Activated B cell treated with CpG ODN at 0.5 μM for 24 hours (primary cell): ENCODE results near the gene MMS19. TPM values are rescaled to one million over a fixed set of nuclear protein-coding genes. Genes with fewer than 3 reads are reported as not detected.

Experiments
- ATAC-seq: fragments of 200-7000 bp; cut with Tn5 transposase; one replicate; pipeline ENCODE4 v1.10.0; 2021; ENCODE audit warnings: low read depth, mild to moderate bottlenecking, moderate library complexity
- CTCF ChIA-PET: fragments of 350-600 bp; sonication (Branson Sonifier 250); formaldehyde crosslinking; loops from one replicate; lab custom pipeline; 2021; ENCODE audit warnings: antibody characterized with exemption; lab: Charles Lee
- POLR2A ChIA-PET: fragments of 350-600 bp; sonication (Branson Sonifier 250); formaldehyde crosslinking; loops from one replicate; lab custom pipeline; 2021; ENCODE audit warnings: antibody characterized with exemption; lab: Charles Lee
- DNase-seq: peaks from one replicate; pipeline ENCODE4 v3.0.0; 2022
- H3K27ac Mint-ChIP-seq: one replicate; pipeline ENCODE4 v1.8.0; 2020; ENCODE audit warnings: mixed read lengths
- H3K27me3 Mint-ChIP-seq: one replicate; pipeline ENCODE4 v1.8.0; 2021; ENCODE audit warnings: mixed read lengths
- H3K36me3 Mint-ChIP-seq: one replicate; pipeline ENCODE4 v1.8.0; 2021; ENCODE audit warnings: low read depth, mixed read lengths
- H3K4me1 Mint-ChIP-seq: one replicate; pipeline ENCODE4 v1.8.0; 2021; ENCODE audit warnings: mixed read lengths
- H3K4me3 Mint-ChIP-seq: one replicate; pipeline ENCODE4 v1.8.0; 2020; ENCODE audit warnings: mild to moderate bottlenecking, mixed read lengths
- H3K9me3 Mint-ChIP-seq: one replicate; pipeline ENCODE4 v1.8.0; 2020; ENCODE audit warnings: mixed read lengths
- intact Hi-C: fragments of 100-400 bp; cut with micrococcal nuclease; formaldehyde crosslinking; loops from one replicate; pipeline ENCODE4 v1.15.1; 2024
- total RNA-seq: library from RNA; stranded (reverse); gene quantifications from 2 replicates; pipeline ENCODE4 v1.2.3, GENCODE V29; 2022
- TF ChIP-seq, protein P1 (sequence below): fragments of 200-600 bp; IDR thresholded peaks from one replicate; pipeline ENCODE4 v1.8.0; 2022; ENCODE audit warnings: antibody characterized with exemption, mild to moderate bottlenecking

Gene MMS19
- total RNA-seq, 1 donor from 2014 or later: 89.2 TPM

GRCh38 chr10:97412891-97413304 is 85.3 kb downstream of the MMS19 start:
- ChIA-PET POLR2A (interaction anchor here (0.7 to 1.7 kb wide), 2 partner anchors 8 to 10 kb away, joined by 4 to 7 read pairs; no protein-coding TSS in a partner anchor), CTCF (interaction anchor here (1.0 kb wide), 1 partner anchor 141 kb away, joined by 3 read pairs; no protein-coding TSS in a partner anchor)
- no peaks in the 10 kb centered on the region for H3K9me3 Mint-ChIP-seq
- intact Hi-C loops: no loop called here
- TF ChIP-seq, protein P1, sequence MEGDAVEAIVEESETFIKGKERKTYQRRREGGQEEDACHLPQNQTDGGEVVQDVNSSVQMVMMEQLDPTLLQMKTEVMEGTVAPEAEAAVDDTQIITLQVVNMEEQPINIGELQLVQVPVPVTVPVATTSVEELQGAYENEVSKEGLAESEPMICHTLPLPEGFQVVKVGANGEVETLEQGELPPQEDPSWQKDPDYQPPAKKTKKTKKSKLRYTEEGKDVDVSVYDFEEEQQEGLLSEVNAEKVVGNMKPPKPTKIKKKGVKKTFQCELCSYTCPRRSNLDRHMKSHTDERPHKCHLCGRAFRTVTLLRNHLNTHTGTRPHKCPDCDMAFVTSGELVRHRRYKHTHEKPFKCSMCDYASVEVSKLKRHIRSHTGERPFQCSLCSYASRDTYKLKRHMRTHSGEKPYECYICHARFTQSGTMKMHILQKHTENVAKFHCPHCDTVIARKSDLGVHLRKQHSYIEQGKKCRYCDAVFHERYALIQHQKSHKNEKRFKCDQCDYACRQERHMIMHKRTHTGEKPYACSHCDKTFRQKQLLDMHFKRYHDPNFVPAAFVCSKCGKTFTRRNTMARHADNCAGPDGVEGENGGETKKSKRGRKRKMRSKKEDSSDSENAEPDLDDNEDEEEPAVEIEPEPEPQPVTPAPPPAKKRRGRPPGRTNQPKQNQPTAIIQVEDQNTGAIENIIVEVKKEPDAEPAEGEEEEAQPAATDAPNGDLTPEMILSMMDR: no peak
- no peaks in the 10 kb centered on the region for H3K36me3 Mint-ChIP-seq
- DNase-seq: no peak
- no peaks in the 10 kb centered on the region for H3K27me3 Mint-ChIP-seq
- H3K4me1 Mint-ChIP-seq: peaks cover 13% of the 10 kb centered on the region
- no peak overlapping the region for H3K27ac Mint-ChIP-seq
- no peak overlapping the region for H3K4me3 Mint-ChIP-seq
- no peak for ATAC-seq

GRCh38 chr10:97411406-97411805 is 86.8 kb downstream of the MMS19 start:
- DNase-seq: no peak
- Mint-ChIP-seq H3K4me3 (no peak overlapping the region), H3K27ac (no peak overlapping the region), H3K4me1 (peaks cover 12% of the 10 kb centered on the region), H3K9me3 (no peaks in the 10 kb centered on the region), H3K36me3 (no peaks in the 10 kb centered on the region), H3K27me3 (no peaks in the 10 kb centered on the region)
- intact Hi-C loops: no loop called here
- ChIA-PET POLR2A (interaction anchor here (0.6 kb wide), 1 partner anchor 9 kb away, joined by 7 read pairs; no protein-coding TSS in a partner anchor), CTCF (no interaction called here)
- ATAC-seq: no peak
- TF ChIP-seq, protein P1: no peak

DNA sequence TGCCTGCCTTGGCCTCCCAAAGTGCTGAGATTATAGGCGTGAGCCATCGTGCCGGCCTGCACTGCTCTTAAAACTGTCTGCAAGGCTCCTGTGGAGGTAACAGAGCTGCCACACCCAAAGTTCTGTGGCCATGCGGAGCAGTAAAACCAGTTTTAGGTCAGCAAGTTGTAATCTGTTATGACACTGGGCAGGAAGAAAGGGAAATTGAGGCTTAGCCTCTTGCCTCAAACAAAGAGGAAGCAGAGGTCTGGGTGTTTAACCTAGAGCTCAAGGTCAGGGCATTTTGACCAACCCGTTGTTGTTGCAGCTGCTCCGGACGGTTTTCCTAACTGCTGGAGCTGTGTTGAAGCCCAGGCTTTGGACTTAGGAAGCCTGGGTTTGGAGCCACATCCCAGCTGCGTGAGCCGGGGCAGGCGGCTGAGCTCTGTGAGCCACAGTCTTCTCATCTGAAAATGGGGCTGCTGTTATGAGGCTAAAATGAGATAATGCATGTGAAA is 89.7 kb downstream of the MMS19 start:
- no peak for DNase-seq
- Mint-ChIP-seq H3K9me3 (no peaks in the 10 kb centered on the region), H3K36me3 (no peaks in the 10 kb centered on the region), H3K27me3 (no peaks in the 10 kb centered on the region), H3K4me3 (no peak overlapping the region), H3K4me1 (peaks cover 9% of the 10 kb centered on the region), H3K27ac (no peak overlapping the region)
- CTCF ChIA-PET: no interaction called here
- POLR2A ChIA-PET: interaction anchor here (0.6 kb wide), 1 partner anchor 16 kb away, joined by 6 read pairs; no protein-coding TSS in a partner anchor
- intact Hi-C loops: no loop called here
- TF ChIP-seq, protein P1: no peak
- no peak for ATAC-seq

Other genes with a start within 250 kb of the MMS19 start
- gene ARHGAP19, start 205.8 kb downstream of the MMS19 start, total RNA-seq: 14.7 and 17.8 TPM in 2 replicates
- 6.9 TPM in 2 replicates for gene FRAT1, start 179.2 kb downstream of the MMS19 start, total RNA-seq
- 9.7 and 10.9 TPM in 2 replicates for gene FRAT2, start 163.7 kb downstream of the MMS19 start, total RNA-seq
- gene RRP12, start 97.1 kb downstream of the MMS19 start, total RNA-seq: 61.8 and 62.6 TPM in 2 replicates
- 162 and 166 TPM in 2 replicates for gene PGAM1, start 72.2 kb downstream of the MMS19 start, total RNA-seq
- 47.4 and 53.8 TPM in 2 replicates for gene EXOSC1, start 52.4 kb downstream of the MMS19 start, total RNA-seq
- 39.0 and 40.6 TPM in 2 replicates for gene ZDHHC16, start 52.2 kb downstream of the MMS19 start, total RNA-seq
- gene UBTD1, start 502 bp upstream of the MMS19 start, total RNA-seq: 0.91 and 1.0 TPM in 2 replicates
- gene ANKRD2, start 74.4 kb upstream of the MMS19 start, total RNA-seq: not detected in 2 replicates
- gene HOGA1, start 86.0 kb upstream of the MMS19 start, total RNA-seq: not detected in 2 replicates
- not detected in 2 replicates for gene C10orf62, start 91.3 kb upstream of the MMS19 start, total RNA-seq
- gene MORN4, start 135.1 kb upstream of the MMS19 start, total RNA-seq: 1.5 and 2.9 TPM in 2 replicates
- gene PI4K2A, start 142.2 kb upstream of the MMS19 start, total RNA-seq: 15.0 and 15.1 TPM in 2 replicates
- 0.51 and 1.2 TPM in 2 replicates for gene AVPI1, start 188.8 kb upstream of the MMS19 start, total RNA-seq
- 0.24 and 0.31 TPM in 2 replicates for gene MARVELD1, start 215.3 kb upstream of the MMS19 start, total RNA-seq
- gene ZFYVE27, start 238.7 kb upstream of the MMS19 start, total RNA-seq: 45.3 and 65.7 TPM in 2 replicates